VCaP (cell line): ENCODE results near the gene GLB1L3.
"Not testable (repeated sequence)": the region's sequence is repeated elsewhere in the genome, so short reads cannot be mapped to it uniquely, and the experiment has no call there.

ENCODE experiments used
- H3K27ac ChIP-seq: fragments of 450-650 bp; 2 replicates; pipeline ENCODE4 v1.5.1; 2017
- CTCF ChIP-seq: fragments of 450-650 bp; conservative IDR thresholded peaks from 2 replicates; pipeline ENCODE4 v1.5.1; 2017; ENCODE audit warnings: mild to moderate bottlenecking, moderate library complexity

Gene GLB1L3

GRCh38 chr11:134250675-134251074 is 25.5 kb upstream of the GLB1L3 start:
- no peak overlapping the region for H3K27ac ChIP-seq
- TF ChIP-seq CTCF = no peak

GRCh38 chr11:134252346-134253187 is 23.6 kb upstream of the GLB1L3 start:
- TF ChIP-seq CTCF = no peak
- H3K27ac ChIP-seq = peak overlapping the region; percentile 76

- peak; percentile 31 for TF ChIP-seq CTCF
- H3K27ac ChIP-seq = peak within 1 kb of the TSS; percentile 76
Measured at GRCh38 chr11:134253188-134253993, 22.8 kb upstream of the GLB1L3 start, which contains the start of the genes ACAD8 and THYN1. ACAD8 (plus strand) TSS chr11:134253568; CDS start chr11:134253601, 33 bp downstream. THYN1 (minus strand) TSS chr11:134253352; CDS start chr11:134252882, 470 bp downstream.

GRCh38 chr11:134254433-134255183 is 21.6 kb upstream of the GLB1L3 start:
- TF ChIP-seq CTCF = no peak
- H3K27ac ChIP-seq = peak overlapping the region; percentile 76; the same call in 1 of the 2 replicates

GRCh38 chr11:134255184-134255561 is 21.0 kb upstream of the GLB1L3 start:
- not testable (repeated sequence) for H3K27ac ChIP-seq

GRCh38 chr11:134257101-134257500 is 19.1 kb upstream of the GLB1L3 start:
- TF ChIP-seq CTCF = no peak
- H3K27ac ChIP-seq = no peak overlapping the region

- TF ChIP-seq CTCF = no peak
- H3K27ac ChIP-seq = peak overlapping the region; percentile 64
Measured at GRCh38 chr11:134258577-134258976, 17.6 kb upstream of the GLB1L3 start.
